CD4-positive, alpha-beta T cell (primary cell): ENCODE measurements around the gene RAB44. TPM values are rescaled to one million over a fixed set of nuclear protein-coding genes. Genes with fewer than 3 reads are reported as not detected.

ENCODE experiments used
- ATAC-seq: fragments of 200-7000 bp; cut with Tn5 transposase; one replicate; pipeline ENCODE4 v1.10.0; 2022; ENCODE audit warnings: mild to moderate bottlenecking; ENCODE audit not compliant: poor library complexity
- CTCF ChIA-PET: fragments of 350-600 bp; sonication (Branson Sonifier 250); formaldehyde crosslinking; loops from one replicate; lab custom pipeline; 2021; ENCODE audit warnings: antibody characterized with exemption, inconsistent platforms; lab: Charles Lee
- POLR2A ChIA-PET: fragments of 350-600 bp; sonication (Branson Sonifier 250); formaldehyde crosslinking; loops from one replicate; lab custom pipeline; 2021; ENCODE audit warnings: antibody characterized with exemption, inconsistent platforms; lab: Charles Lee
- DNase-seq, 14 experiments: peaks; one replicate each; pipeline ENCODE4 v3.0.0-alpha.2; 2013 to 2020; ENCODE audit warnings: mixed read lengths in 2 of 14
- H3K27ac ChIP-seq, 2 donors: one replicate each; pipeline versions ENCODE4 v1.5.1 to v1.7.0; 2013; ENCODE audit warnings: low read length in 2 of 2, low read depth in 1 of 2, mild to moderate bottlenecking in 1 of 2
- H3K27me3 ChIP-seq, 2 experiments: 1 replicate in 1 of 2; 2 replicates in 1 of 2; pipeline versions ENCODE4 v1.6.1 to v1.7.0; 2013; ENCODE audit warnings: low read length in 2 of 2, control low read depth in 1 of 2, mild to moderate bottlenecking in 1 of 2, moderate library complexity in 1 of 2; ENCODE audit not compliant: insufficient read depth in 2 of 2, control insufficient read depth in 1 of 2
- H3K36me3 ChIP-seq: one replicate; pipeline ENCODE4 v1.6.1; 2013; ENCODE audit warnings: low read length, control low read depth; ENCODE audit not compliant: insufficient read depth
- H3K4me1 ChIP-seq: one replicate; pipeline ENCODE4 v1.6.1; 2013; ENCODE audit warnings: low read length, control low read depth; ENCODE audit not compliant: insufficient read depth
- H3K4me3 ChIP-seq: one replicate; pipeline ENCODE4 v1.5.1; 2013; ENCODE audit warnings: mild to moderate bottlenecking, low read length, moderate library complexity
- H3K9me3 ChIP-seq, 2 experiments: 1 replicate in 1 of 2; 2 replicates in 1 of 2; pipeline versions ENCODE4 v1.6.1 to v1.7.0; 2013; ENCODE audit warnings: low read length in 2 of 2, mild to moderate bottlenecking in 2 of 2, control low read depth in 1 of 2, moderate library complexity in 1 of 2; ENCODE audit not compliant: control insufficient read depth in 1 of 2, insufficient read depth in 1 of 2
- H3K27ac Mint-ChIP-seq: one replicate; pipeline ENCODE4 v1.8.0; 2020; ENCODE audit warnings: mixed read lengths
- H3K27me3 Mint-ChIP-seq: one replicate; pipeline ENCODE4 v1.8.0; 2021; ENCODE audit warnings: mixed read lengths
- H3K36me3 Mint-ChIP-seq: one replicate; pipeline ENCODE4 v1.8.0; 2021; ENCODE audit warnings: low read depth, mixed read lengths
- H3K4me1 Mint-ChIP-seq: one replicate; pipeline ENCODE4 v1.8.0; 2021; ENCODE audit warnings: low read depth, mixed read lengths
- H3K4me3 Mint-ChIP-seq: one replicate; pipeline ENCODE4 v1.8.0; 2020; ENCODE audit warnings: mild to moderate bottlenecking, mixed read lengths
- H3K9me3 Mint-ChIP-seq: one replicate; pipeline ENCODE4 v1.8.0; 2020; ENCODE audit warnings: mixed read lengths
- CTCF ChIP-seq: fragments of 200-600 bp; IDR thresholded peaks from one replicate; pipeline ENCODE4 v1.8.0; 2022; ENCODE audit warnings: antibody characterized with exemption, mild to moderate bottlenecking
- intact Hi-C, 2 experiments: fragments of 100-400 bp; cut with DNase I in 1 of 2; cut with micrococcal nuclease in 1 of 2; formaldehyde crosslinking; loops; one replicate each; pipeline versions ENCODE4 v1.15.1 to v1.9.0; 2023 to 2025; cut with DNase I, micrococcal nuclease
- total RNA-seq, 174 experiments: library from RNA in 2 of 174; stranded (reverse) in 2 of 174; gene quantifications; one replicate each; pipeline ENCODE4 v1.2.3 and lab custom pipeline; 2021 to 2026

Gene RAB44
- total RNA-seq, 2 experiments from 2014 or later, result 0.22 TPM

DNA sequence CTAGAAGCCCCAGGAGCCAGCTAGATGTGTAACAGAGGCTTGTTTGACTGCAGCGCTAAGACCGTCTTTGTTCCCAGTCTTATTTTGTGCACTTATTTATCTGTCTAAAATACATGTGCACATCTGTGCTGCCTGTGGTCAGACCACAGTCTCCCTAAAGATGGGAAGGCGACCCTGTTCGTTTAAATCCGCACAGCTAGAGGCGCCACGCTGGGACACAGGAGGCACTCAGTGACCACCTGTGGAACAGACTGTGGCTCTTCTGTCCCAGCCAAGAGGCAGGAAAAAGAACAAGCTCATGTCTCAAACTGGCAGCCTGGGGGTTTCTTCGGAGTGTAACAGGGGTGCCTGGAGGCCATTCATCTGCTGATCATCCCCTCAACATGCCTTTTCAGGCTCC is 74.8 kb downstream of the RAB44 start:
- no peak overlapping the region for H3K4me3 ChIP-seq
- H3K4me1 ChIP-seq, result peaks cover 38% of the 10 kb centered on the region
- H3K27me3 ChIP-seq, result no peaks in the 10 kb centered on the region
- no peak overlapping the region for H3K4me3 Mint-ChIP-seq
- DNase-seq, result no peak
- no peaks in the 10 kb centered on the region for H3K36me3 ChIP-seq
- no peaks in the 10 kb centered on the region for H3K9me3 ChIP-seq
- peak overlapping the region; percentile 58 for H3K27ac Mint-ChIP-seq
- TF ChIP-seq CTCF, result no peak
- no peak overlapping the region for H3K27ac ChIP-seq
- no peaks in the 10 kb centered on the region for H3K9me3 Mint-ChIP-seq
- H3K36me3 Mint-ChIP-seq, result no peaks in the 10 kb centered on the region
- CTCF ChIA-PET, result no interaction called here
- peaks cover 43% of the 10 kb centered on the region for H3K4me1 Mint-ChIP-seq
- ATAC-seq, result no peak
- POLR2A ChIA-PET, result no interaction called here
- intact Hi-C loops, result no loop called here
- no peaks in the 10 kb centered on the region for H3K27me3 Mint-ChIP-seq

- POLR2A ChIA-PET, result no interaction called here
Measured at GRCh38 chr6:36774331-36774730, 76.7 kb downstream of the RAB44 start.

DNA sequence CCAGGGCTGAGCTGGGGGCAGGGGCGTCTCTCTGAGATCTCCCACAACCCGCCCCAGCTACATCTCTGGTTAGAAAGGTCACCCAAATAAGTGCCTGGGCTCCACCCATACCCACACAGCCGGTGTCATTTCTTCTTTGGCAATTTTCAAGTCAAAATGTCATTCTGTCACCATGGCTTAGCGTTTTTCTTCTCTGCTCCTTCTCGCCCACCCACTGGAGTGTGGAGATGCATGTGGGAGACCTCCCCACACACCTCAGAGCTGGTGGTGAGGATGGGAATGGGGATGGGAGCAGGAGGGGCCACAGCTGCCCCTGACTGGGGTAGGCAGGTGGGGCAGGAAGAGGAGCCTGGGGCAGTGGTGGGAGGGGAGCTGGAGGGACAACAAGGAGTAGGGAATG is 78.5 kb downstream of the RAB44 start:
- DNase-seq, result no peak
- no peak overlapping the region for H3K4me3 Mint-ChIP-seq
- peaks cover 13% of the 10 kb centered on the region for H3K4me1 Mint-ChIP-seq
- Histone ChIP-seq H3K9me3 (no peaks in the 10 kb centered on the region), H3K4me1 (peaks cover 13% of the 10 kb centered on the region), H3K27ac (no peak overlapping the region), H3K27me3 (peaks cover 0 to 4% of the 10 kb centered on the region in 2 experiments), H3K4me3 (no peak overlapping the region), H3K36me3 (no peaks in the 10 kb centered on the region)
- intact Hi-C loops, result no loop called here
- POLR2A ChIA-PET, result no interaction called here
- H3K27ac Mint-ChIP-seq, result no peak overlapping the region
- no peak for ATAC-seq
- CTCF ChIA-PET, result no interaction called here
- H3K9me3 Mint-ChIP-seq, result no peaks in the 10 kb centered on the region
- H3K36me3 Mint-ChIP-seq, result no peaks in the 10 kb centered on the region
- no peaks in the 10 kb centered on the region for H3K27me3 Mint-ChIP-seq
- TF ChIP-seq CTCF, result no peak

More at GRCh38 chr6:36774331-36774730, 76.7 kb downstream of the RAB44 start:
- H3K4me1 ChIP-seq, result peaks cover 28% of the 10 kb centered on the region
- no peaks in the 10 kb centered on the region for H3K36me3 Mint-ChIP-seq
- H3K9me3 ChIP-seq, result no peaks in the 10 kb centered on the region
- H3K4me1 Mint-ChIP-seq, result peaks cover 31% of the 10 kb centered on the region
- H3K27me3 ChIP-seq, result peaks cover 0 to 2% of the 10 kb centered on the region in 2 experiments
- no peaks in the 10 kb centered on the region for H3K36me3 ChIP-seq
- no peak overlapping the region for H3K4me3 Mint-ChIP-seq
- no peak overlapping the region for H3K27ac Mint-ChIP-seq
- ATAC-seq (no peak), DNase-seq (no peak)
- H3K9me3 Mint-ChIP-seq, result no peaks in the 10 kb centered on the region
- H3K27me3 Mint-ChIP-seq, result no peaks in the 10 kb centered on the region
- CTCF ChIA-PET, result no interaction called here
- no peak overlapping the region for H3K4me3 ChIP-seq
- intact Hi-C loops, result no loop called here
- H3K27ac ChIP-seq, result no peak overlapping the region
- TF ChIP-seq CTCF, result no peak
